Heart left ventricle (tissue), 13 donors: ENCODE data around the gene CD164.

Source experiments
- POLR2A ChIP-seq, 2 donors: fragments of 450-650 bp; IDR thresholded peaks; one replicate each; pipeline ENCODE4 v1.6.1; 2017; ENCODE audit warnings: antibody characterized with exemption in 2 of 2, mild to moderate bottlenecking in 2 of 2, moderate library complexity in 2 of 2
- TF ChIP-seq, protein P1 (sequence below), 12 donors: fragments of 200-600 bp; sonication (generic) in 4 of 12; IDR thresholded peaks; one replicate each; pipeline versions ENCODE4 v1.5.0 to v1.8.0; 2018 to 2022; ENCODE audit warnings: antibody characterized with exemption in 12 of 12, mild to moderate bottlenecking in 5 of 12
- donor health status: ischemic (EF 13 %, LVEDD 7.1; RV severe dilation, severe dysfunction).
- donor health status: DM: no; HTN: yes; CAD: no.
- donor health status: DM: no; HTN: no; CAD: no.
- donor health status: ischemic (EF 25% LVEDD 6.9; RV normal size, moderate dysfunction).
- donor health status: ischemic (EF 25% LVEDD 5.7; RV mildly dilated, moderate dysfunction).
- donor health status: ischemic (EF 35%, LVEDD 5.7; RV mildly dilated, moderate dysfunction).
- donor health status: nonischemic (EF 11% LVEDD 7.7; RV severe dilation, severe dysfunction).
- donor health status: DM: yes; HTN: yes; CAD: no.
- donor health status: PGD.
- donor health status: ischemic (EF 29% LVEDD 5.4; RV normal size, mild dysfunction).
- donor health status: nonischemic (EF 23%, LVEDD 6.1; RV moderate dilation, normal function).

- TF ChIP-seq, protein P1, sequence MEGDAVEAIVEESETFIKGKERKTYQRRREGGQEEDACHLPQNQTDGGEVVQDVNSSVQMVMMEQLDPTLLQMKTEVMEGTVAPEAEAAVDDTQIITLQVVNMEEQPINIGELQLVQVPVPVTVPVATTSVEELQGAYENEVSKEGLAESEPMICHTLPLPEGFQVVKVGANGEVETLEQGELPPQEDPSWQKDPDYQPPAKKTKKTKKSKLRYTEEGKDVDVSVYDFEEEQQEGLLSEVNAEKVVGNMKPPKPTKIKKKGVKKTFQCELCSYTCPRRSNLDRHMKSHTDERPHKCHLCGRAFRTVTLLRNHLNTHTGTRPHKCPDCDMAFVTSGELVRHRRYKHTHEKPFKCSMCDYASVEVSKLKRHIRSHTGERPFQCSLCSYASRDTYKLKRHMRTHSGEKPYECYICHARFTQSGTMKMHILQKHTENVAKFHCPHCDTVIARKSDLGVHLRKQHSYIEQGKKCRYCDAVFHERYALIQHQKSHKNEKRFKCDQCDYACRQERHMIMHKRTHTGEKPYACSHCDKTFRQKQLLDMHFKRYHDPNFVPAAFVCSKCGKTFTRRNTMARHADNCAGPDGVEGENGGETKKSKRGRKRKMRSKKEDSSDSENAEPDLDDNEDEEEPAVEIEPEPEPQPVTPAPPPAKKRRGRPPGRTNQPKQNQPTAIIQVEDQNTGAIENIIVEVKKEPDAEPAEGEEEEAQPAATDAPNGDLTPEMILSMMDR (IDR thresholded peaks at IDR 0.05) = no peak
- no peak for TF ChIP-seq POLR2A (IDR thresholded peaks at IDR 0.05)
Observed at GRCh38 chr6:109331081-109331480, 51.2 kb downstream of the CD164 start.
